ENCODE measurements around the gene SMPDL3A. TPM values are rescaled to one million over a fixed set of nuclear protein-coding genes. Genes with fewer than 3 reads are reported as not detected.

The SMPDL3A gene
- total RNA-seq, 1 donor from 2014 or later = 7.4 TPM

DNA sequence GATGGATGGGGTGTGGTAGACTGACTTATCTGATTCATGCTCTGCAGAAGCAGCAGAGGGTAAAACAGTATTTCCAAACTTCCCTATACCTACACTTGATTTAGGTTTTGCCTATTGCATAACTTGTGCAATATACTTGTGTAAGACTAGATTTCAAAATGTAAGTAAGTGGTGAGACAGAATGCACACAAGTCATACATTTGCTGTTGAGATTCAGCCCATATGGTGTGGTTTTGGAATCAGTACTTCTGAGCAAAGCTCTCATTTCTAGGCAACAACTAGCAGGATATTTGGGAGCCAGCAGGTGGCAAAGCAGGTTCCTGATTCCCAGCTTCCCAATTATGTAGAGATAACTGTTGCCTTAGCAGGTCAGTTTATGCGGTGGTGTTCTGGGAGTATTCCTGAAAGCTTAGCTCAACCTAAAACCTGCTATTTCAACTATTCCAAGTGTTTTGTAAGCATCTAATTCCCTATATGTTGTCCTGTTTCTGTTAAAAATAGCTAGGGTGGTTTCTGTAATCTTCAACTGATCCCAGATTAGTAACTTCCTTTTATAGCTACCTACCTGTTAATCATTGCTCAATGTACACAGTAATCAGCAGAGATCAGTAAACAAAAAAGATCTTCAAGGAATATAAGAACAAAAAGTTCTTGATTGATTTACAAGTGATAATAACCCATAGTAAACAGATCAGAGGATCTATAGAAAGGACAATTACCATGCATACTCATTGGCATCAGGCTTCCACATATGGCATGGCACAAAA, 18.0 kb upstream of the SMPDL3A start:
- FAIRE-seq = no peak

DNA sequence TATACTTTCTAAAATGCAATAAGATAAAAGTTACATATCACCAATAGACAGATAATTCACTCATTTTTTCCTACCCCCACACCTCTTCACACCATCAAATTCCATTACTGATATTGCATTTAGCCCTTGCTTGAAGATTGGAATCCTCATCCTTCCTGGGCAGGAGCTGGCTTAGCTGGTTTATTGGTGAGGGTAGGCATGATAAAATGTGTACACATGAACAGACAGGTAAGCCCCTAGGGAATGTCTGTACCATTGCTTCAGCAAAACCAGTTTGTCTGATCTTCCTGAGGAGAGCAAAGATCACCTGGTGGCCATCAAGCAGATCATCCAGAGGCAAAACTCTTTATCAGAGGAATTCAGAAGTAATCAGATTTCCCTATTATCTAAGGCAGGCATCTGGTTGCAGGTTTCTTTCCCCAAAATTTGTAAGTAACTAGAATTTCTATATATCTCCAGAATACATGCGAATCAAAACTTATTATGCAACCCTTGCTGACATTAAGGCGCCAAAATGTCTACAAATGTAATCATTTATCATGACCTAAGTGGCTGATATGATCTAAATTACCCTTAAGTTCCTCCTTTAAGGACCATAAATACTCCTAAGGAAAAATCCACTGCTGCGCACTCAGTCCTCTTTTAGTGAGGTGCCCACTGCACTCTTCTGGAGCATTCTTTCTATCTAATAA, 16.2 kb upstream of the SMPDL3A start:
- Histone ChIP-seq H3K4me3 (ENCODE audit: low read depth, low read length) (no peak overlapping the region), H3K27me3 (ENCODE audit: control insufficient read depth, insufficient read depth, low read length) (no peaks in the 10 kb centered on the region), H3K36me3 (ENCODE audit: control insufficient read depth, insufficient read depth, low read length) (no peaks in the 10 kb centered on the region)
- DNase-seq (ENCODE audit: low read depth) (peak; percentile 72), FAIRE-seq (no peak)
- TF ChIP-seq, protein P1, sequence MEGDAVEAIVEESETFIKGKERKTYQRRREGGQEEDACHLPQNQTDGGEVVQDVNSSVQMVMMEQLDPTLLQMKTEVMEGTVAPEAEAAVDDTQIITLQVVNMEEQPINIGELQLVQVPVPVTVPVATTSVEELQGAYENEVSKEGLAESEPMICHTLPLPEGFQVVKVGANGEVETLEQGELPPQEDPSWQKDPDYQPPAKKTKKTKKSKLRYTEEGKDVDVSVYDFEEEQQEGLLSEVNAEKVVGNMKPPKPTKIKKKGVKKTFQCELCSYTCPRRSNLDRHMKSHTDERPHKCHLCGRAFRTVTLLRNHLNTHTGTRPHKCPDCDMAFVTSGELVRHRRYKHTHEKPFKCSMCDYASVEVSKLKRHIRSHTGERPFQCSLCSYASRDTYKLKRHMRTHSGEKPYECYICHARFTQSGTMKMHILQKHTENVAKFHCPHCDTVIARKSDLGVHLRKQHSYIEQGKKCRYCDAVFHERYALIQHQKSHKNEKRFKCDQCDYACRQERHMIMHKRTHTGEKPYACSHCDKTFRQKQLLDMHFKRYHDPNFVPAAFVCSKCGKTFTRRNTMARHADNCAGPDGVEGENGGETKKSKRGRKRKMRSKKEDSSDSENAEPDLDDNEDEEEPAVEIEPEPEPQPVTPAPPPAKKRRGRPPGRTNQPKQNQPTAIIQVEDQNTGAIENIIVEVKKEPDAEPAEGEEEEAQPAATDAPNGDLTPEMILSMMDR (IDR thresholded peaks at IDR 0.05; ENCODE audit: insufficient read depth, low read length, severe bottlenecking) = no peak

More for the DNA sequence above, 18.0 kb upstream of the SMPDL3A start:
- DNase-seq (ENCODE audit: low read depth) = peak; percentile 70
- TF ChIP-seq, protein P1 (IDR thresholded peaks at IDR 0.05; ENCODE audit: insufficient read depth, low read length, severe bottlenecking) = peak; percentile 31
- no peaks in the 10 kb centered on the region for H3K36me3 ChIP-seq (ENCODE audit: control insufficient read depth, insufficient read depth, low read length)
- peaks cover 1% of the 10 kb centered on the region for H3K27me3 ChIP-seq (ENCODE audit: control insufficient read depth, insufficient read depth, low read length)
- H3K4me3 ChIP-seq (ENCODE audit: low read depth, low read length) = no peak overlapping the region

DNA sequence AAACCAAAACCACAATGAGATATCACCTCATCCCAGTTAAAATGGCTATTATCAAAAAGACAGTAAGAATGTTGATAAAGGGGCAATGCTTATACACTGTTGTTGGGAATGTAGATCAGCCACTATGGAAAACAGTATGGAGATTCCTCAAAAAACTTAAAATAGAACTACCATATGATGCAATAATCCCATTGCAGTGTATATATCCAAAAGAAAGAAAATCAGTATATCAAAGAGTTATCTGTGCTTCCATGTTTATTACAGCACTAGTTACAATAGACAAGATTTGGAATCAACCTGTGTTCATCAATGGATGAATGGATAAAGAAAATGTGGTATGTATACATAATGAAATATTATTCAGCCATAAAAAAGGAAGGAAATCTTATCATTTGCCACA, 13.1 kb upstream of the SMPDL3A start:
- no peak for DNase-seq (ENCODE audit: low read depth)
- TF ChIP-seq, protein P1 (IDR thresholded peaks at IDR 0.05; ENCODE audit: insufficient read depth, low read length, severe bottlenecking) = no peak
- Histone ChIP-seq H3K27me3 (ENCODE audit: control insufficient read depth, insufficient read depth, low read length) (peaks cover 4% of the 10 kb centered on the region), H3K4me3 (ENCODE audit: low read depth, low read length) (no peak overlapping the region), H3K36me3 (ENCODE audit: control insufficient read depth, insufficient read depth, low read length) (no peaks in the 10 kb centered on the region)
- FAIRE-seq = no peak

DNA sequence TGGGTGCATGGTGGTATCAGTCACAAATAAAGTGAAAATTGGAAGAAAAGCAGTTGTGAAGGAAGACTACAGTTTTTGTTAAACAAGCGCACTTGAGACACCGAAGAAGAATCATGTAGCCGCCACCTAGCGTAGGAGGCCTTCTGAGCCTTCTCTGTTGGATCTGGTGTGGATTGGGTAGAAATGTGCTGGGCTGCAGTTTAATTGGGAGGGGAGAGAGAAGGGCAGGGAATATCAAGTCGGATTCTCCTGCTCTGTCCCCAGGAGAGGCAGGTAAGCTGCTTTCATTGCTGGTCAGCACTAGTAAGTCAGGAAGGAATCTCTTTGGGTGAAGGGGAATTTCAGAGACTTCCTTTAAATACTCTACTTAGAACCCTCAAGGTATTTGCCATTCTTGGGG, 10.8 kb upstream of the SMPDL3A start:
- TF ChIP-seq, protein P1 (IDR thresholded peaks at IDR 0.05; ENCODE audit: insufficient read depth, low read length, severe bottlenecking) = no peak
- DNase-seq (ENCODE audit: low read depth) = no peak

DNA sequence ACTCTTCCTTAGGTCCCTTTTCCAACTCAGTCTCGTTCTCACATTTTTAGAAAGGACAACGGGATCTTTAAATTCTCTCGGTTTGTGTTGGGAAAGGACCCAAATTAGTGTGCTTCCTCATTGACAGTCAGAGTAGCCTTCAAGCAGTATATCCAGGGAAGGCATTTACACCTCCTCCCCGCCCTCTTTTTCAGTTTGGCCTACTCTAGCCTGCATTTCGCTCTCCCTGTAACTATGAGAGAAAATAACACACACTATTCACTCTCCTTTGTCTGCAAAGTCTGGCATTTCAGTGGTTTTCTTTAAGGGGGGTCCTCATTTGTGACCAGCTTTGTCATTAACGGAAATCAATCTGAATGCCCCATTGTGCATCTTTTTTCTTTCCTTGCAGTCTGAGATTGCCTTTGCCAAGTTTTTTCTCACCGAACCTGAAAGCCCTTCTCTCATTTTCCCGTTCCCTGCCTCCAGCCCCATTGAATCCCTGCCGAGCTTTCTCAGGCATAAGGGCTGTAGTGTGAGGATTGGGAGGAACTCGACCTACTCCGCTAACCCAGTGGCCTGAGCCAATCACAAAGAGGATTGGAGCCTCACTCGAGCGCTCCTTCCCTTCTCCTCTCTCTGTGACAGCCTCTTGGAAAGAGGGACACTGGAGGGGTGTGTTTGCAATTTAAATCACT, 9.9 kb upstream of the SMPDL3A start:
- Histone ChIP-seq H3K36me3 (ENCODE audit: control insufficient read depth, insufficient read depth, low read length) (no peaks in the 10 kb centered on the region), H3K27me3 (ENCODE audit: control insufficient read depth, insufficient read depth, low read length) (peaks cover 4% of the 10 kb centered on the region), H3K4me3 (ENCODE audit: low read depth, low read length) (no peak overlapping the region)
- FAIRE-seq = no peak
- no peak for DNase-seq (ENCODE audit: low read depth)
- TF ChIP-seq, protein P1 (IDR thresholded peaks at IDR 0.05; ENCODE audit: insufficient read depth, low read length, severe bottlenecking) = no peak

More for the DNA sequence above, 10.8 kb upstream of the SMPDL3A start:
- no peak overlapping the region for H3K4me3 ChIP-seq (ENCODE audit: low read depth, low read length)
- FAIRE-seq = no peak
- H3K36me3 ChIP-seq (ENCODE audit: control insufficient read depth, insufficient read depth, low read length) = no peaks in the 10 kb centered on the region
- H3K27me3 ChIP-seq (ENCODE audit: control insufficient read depth, insufficient read depth, low read length) = peaks cover 4% of the 10 kb centered on the region

Measured in bronchial epithelial cell (primary cell).